ENCODE data around the gene ST6GALNAC2.
A peak's percentile ranks its signal among the peaks of the same experiment; 100 is the strongest.
"Not testable (repeated sequence)": the region's sequence is repeated elsewhere in the genome, so short reads cannot be mapped to it uniquely, and the experiment has no call there.

The ST6GALNAC2 gene

DNA sequence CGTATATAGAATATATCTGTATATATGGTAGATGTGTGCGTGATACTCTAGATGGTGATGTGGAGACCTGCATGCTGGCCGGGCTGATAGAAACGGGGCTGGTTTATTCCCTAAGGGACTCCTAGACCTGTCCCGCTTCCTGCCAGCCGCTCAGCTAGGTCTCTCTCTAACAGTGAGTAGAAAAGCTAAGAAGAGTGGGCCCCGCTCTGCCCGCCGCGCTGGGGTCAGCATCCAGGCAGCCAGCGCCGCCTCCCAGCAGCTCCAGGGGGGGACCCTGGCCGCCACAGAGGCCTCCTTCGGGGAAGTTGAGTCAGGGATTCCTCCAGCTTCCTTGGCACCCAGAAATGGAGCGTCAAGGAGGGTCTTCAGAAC is 57.5 kb downstream of the ST6GALNAC2 start:
- Mint-ChIP-seq H3K4me1 (peaks cover 61% of the 10 kb centered on the region), H3K4me3 (peak overlapping the region in 1 of 3 experiments; percentile 19), H3K27ac (peak overlapping the region; percentile 97 to 98 (median 97)), H3K9me3 (no peaks in the 10 kb centered on the region), H3K36me3 (ENCODE audit: low read depth) (no peaks in the 10 kb centered on the region), H3K27me3 (ENCODE audit: low read depth) (peaks cover 10% of the 10 kb centered on the region)
- TF ChIP-seq, protein P1, sequence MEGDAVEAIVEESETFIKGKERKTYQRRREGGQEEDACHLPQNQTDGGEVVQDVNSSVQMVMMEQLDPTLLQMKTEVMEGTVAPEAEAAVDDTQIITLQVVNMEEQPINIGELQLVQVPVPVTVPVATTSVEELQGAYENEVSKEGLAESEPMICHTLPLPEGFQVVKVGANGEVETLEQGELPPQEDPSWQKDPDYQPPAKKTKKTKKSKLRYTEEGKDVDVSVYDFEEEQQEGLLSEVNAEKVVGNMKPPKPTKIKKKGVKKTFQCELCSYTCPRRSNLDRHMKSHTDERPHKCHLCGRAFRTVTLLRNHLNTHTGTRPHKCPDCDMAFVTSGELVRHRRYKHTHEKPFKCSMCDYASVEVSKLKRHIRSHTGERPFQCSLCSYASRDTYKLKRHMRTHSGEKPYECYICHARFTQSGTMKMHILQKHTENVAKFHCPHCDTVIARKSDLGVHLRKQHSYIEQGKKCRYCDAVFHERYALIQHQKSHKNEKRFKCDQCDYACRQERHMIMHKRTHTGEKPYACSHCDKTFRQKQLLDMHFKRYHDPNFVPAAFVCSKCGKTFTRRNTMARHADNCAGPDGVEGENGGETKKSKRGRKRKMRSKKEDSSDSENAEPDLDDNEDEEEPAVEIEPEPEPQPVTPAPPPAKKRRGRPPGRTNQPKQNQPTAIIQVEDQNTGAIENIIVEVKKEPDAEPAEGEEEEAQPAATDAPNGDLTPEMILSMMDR (IDR thresholded peaks at IDR 0.05; ENCODE audit: unreplicated experiment in 3 of 3): no peak

DNA sequence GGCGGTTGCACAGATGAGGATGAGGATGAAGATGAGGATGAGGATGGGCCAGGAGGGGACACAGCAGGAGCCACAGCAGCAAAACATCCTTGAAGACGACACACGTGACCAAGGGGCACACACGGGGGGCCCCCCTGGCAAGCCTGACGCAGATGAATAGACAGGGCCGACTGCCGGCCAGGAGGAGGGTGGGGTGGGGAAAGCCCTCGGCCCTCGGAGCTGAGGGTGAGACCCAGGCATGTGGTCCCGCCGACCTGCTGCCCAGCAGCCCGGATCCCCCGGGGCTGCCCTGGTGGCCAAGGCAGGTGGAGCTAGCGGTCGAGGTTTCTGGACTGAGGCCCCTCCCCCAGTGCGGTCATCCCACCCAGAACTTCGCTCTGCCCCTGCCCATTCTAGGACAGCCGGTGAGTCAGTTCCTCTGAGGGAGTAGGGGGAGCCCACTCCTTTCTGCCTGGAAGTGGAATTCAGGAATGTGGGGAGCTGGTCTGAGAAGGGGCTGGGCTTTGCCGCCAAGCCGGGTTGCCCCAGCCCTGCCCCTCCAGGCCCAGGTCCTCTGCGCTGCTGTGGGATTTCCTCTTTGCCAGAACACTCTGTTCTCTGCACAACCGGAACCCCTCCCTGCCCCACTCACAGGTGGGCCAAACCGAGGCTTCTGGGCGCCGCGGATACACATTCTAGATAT is 58.1 kb downstream of the ST6GALNAC2 start:
- Mint-ChIP-seq H3K9me3 (no peaks in the 10 kb centered on the region), H3K4me1 (peaks cover 59% of the 10 kb centered on the region), H3K36me3 (ENCODE audit: low read depth) (no peaks in the 10 kb centered on the region), H3K4me3 (peak overlapping the region in 1 of 3 experiments; percentile 32), H3K27me3 (ENCODE audit: low read depth) (peaks cover 13% of the 10 kb centered on the region), H3K27ac (peak overlapping the region; percentile 97 to 98 (median 97))
- TF ChIP-seq, protein P1 (IDR thresholded peaks at IDR 0.05; ENCODE audit: unreplicated experiment in 3 of 3): no peak

DNA sequence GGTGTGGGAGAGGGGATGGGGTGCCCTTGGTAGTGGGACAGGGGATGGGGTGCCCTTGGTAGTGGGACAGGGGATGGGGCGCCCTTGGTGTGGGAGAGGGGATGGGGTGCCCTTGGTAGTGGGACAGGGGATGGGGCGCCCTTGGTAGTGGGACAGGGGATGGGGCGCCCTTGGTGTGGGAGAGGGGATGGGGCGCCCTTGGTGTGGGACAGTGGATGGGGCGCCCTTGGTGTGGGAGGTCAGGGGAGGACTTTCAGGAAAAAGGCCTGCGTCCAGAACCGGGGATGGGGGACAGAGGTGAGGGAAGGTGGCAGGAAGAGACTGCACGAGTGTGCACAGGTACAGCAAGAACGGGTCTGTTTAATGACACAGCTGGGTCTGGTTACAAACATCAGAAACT is 58.6 kb downstream of the ST6GALNAC2 start:
- peaks cover 56% of the 10 kb centered on the region for H3K4me1 Mint-ChIP-seq
- not testable (repeated sequence) for H3K9me3 Mint-ChIP-seq

DNA sequence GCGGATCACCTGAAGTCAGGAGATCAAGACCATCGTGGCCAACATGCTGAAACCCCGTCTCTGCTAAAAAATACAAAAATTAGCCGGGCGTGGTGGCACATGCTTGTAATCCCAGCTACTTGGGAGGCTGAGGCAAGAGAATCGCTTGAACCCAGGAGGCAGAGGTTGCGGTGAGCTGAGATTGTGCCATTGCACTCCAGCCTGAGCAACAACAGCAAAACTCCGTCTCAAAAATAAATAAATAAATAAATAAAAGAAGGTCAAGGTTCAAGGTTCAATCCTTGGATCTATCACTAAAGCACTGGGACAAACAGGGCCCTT is 60.2 kb downstream of the ST6GALNAC2 start:
- Mint-ChIP-seq H3K4me1 (peaks cover 55% of the 10 kb centered on the region), H3K27me3 (ENCODE audit: low read depth) (peaks cover 16% of the 10 kb centered on the region), H3K27ac (peak overlapping the region in 1 of 3 experiments; percentile 90)
- not testable (repeated sequence) for H3K9me3 Mint-ChIP-seq; H3K36me3 Mint-ChIP-seq (ENCODE audit: low read depth); H3K4me3 Mint-ChIP-seq

More for the DNA sequence above, 58.6 kb downstream of the ST6GALNAC2 start:
- Mint-ChIP-seq H3K27me3 (ENCODE audit: low read depth) (peaks cover 13% of the 10 kb centered on the region), H3K4me3 (peak overlapping the region in 1 of 3 experiments; percentile 32), H3K27ac (peak overlapping the region; percentile 77 to 85 (median 83))
- not testable (repeated sequence) for H3K36me3 Mint-ChIP-seq (ENCODE audit: low read depth)

DNA sequence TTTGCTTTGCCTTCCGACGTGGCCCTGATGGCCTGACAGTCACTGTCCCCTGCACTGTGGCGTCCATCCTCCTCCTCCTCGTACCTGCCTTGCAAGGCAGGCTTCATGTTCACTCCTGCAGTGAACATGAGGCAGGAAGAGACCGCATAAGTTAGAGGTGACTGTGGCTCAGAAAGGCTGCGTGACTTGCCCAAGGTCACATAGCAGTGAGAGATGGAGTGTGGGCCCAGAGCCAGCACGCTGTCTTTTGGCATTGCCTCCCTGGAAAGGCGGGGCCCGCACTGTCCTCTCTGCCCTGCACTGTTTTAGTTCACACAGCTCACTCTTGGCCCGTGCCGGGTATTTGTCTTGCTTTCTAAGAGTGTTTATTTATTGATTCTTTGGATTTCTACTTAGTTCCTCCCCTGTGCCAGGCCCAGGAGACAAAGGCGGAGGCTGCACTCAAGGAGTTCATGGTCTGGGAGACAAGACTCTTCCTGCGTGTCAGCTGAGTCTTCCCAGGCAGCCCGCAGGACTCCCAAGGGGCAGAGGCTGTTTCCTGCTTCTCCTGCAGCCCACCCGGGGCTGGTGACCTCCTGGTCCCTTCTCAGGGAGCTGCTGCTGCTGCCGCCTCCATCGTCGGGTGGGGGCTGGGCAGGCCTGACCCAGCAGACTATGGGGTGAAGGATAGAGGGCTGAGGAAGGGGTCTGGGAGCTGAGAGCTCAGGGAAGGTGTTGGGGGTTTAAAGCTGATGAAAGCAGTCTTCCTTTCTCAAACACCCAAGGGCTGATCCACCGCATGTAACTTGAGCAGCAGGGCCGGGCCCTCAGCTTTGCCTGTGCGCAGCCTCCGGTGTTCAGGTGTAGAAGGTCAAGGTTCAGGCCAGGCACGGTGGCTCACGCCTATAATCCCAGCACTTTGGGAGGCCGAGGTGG is 60.8 kb downstream of the ST6GALNAC2 start:
- TF ChIP-seq, protein P1 (IDR thresholded peaks at IDR 0.05; ENCODE audit: unreplicated experiment in 3 of 3): no peak
- no peaks in the 10 kb centered on the region for H3K9me3 Mint-ChIP-seq
- H3K4me1 Mint-ChIP-seq: peaks cover 55% of the 10 kb centered on the region
- peak overlapping the region; percentile 24 to 66 (median 35) for H3K4me3 Mint-ChIP-seq
- H3K27ac Mint-ChIP-seq: peak overlapping the region; percentile 86 to 90 (median 89)
- no peaks in the 10 kb centered on the region for H3K36me3 Mint-ChIP-seq (ENCODE audit: low read depth)
- H3K27me3 Mint-ChIP-seq (ENCODE audit: low read depth): peaks cover 22% of the 10 kb centered on the region

DNA sequence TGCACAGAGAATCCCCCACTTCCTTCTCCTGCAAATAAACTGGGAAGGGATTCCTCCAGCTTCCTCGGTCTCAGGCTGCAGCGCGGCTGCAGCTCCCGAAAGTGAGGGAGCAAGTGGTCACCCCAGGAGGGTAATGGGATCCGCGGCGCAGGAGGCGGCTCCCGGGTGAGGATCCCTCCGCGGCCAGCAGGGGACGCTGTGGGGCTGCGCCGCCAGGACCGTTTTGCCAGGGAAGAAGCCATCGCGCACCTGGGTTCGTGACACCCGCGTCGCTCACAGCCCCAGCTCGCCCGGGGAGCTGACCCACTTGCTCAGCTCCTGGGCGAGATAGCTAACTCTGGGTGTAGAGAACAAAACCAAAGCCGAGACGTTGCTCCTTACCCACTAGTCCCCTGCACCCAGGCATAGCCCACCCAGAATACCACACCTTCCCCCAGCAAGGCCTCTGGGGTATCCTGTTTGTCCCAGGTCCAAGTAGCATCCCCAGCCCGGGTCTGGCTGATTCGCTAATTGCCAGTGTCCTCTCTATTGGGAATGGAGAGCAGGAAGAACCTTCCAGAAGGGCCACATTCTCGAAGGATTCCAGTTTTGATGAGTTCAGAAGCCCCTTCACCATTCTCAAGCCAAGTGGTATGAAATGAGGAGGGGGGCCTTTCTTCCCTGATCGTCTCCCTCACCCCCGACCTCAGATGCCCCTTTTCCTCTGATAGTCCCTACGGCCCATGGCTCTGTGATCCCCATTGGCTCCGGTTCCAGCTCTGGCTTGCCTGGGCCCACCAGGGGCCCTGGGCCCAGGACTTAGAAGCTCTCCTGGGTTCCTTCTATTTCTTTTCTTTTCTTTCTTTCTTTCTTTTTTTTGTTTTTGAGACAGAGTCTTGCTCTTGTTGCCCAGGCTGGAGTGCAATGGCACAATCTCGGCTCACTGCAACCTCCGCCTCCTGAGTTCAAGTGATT is 62.3 kb downstream of the ST6GALNAC2 start:
- Mint-ChIP-seq H3K4me1 (peaks cover 53% of the 10 kb centered on the region), H3K9me3 (no peaks in the 10 kb centered on the region), H3K4me3 (peak overlapping the region; percentile 6 to 51 (median 29)), H3K36me3 (ENCODE audit: low read depth) (no peaks in the 10 kb centered on the region), H3K27me3 (ENCODE audit: low read depth) (peaks cover 28% of the 10 kb centered on the region), H3K27ac (peak overlapping the region in 1 of 3 experiments; percentile 52)
- TF ChIP-seq, protein P1 (IDR thresholded peaks at IDR 0.05; ENCODE audit: unreplicated experiment in 3 of 3): peak; percentile 99

DNA sequence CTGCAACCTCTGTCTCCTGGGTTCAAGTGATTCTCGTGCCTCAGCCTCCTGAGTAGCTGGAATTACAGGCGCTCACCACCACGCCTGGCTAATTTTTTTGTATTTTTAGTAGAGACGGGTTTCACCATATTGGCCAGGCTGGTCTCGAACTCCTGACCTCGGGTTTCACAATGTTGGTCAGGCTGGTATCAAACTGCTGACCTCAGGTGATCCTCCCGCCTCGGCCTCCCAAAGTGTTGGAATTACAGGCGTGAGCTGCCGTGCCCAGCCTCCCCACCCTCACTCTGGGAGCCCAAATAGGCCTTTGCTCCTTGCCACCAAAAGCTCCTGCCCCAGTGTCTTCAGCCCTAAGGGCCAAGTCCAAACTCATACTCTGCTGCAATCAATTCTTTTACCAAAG is 64.0 kb downstream of the ST6GALNAC2 start:
- not testable (repeated sequence) for H3K36me3 Mint-ChIP-seq (ENCODE audit: low read depth); H3K4me3 Mint-ChIP-seq; H3K9me3 Mint-ChIP-seq
- H3K4me1 Mint-ChIP-seq: peaks cover 46% of the 10 kb centered on the region
- H3K27me3 Mint-ChIP-seq (ENCODE audit: low read depth): peaks cover 24% of the 10 kb centered on the region
- peak overlapping the region in 2 of 3 experiments; percentile 47 to 69 for H3K27ac Mint-ChIP-seq

Measured in nephron (organoid).